ENCODE data around the gene CLPX.
"Not testable (repeated sequence)": the region's sequence is repeated elsewhere in the genome, so short reads cannot be mapped to it uniquely, and the experiment has no call there.

CLPX gene

GRCh38 chr15:65137089-65137488 lies 48.1 kb downstream of the CLPX start:
- not testable (repeated sequence) for H4K91ac ChIP-seq (ENCODE audit: low read depth, low read length); H3K18ac ChIP-seq (ENCODE audit: low read length); H3K4me2 ChIP-seq (ENCODE audit: low read length); H3K79me2 ChIP-seq (ENCODE audit: control insufficient read depth, insufficient read depth, low read length, poor library complexity); H3K4me1 ChIP-seq (ENCODE audit: control insufficient read depth in 1 of 2, insufficient read depth in 2 of 2, low read length in 2 of 2); H2AK5ac ChIP-seq (ENCODE audit: low read length); H3K14ac ChIP-seq (ENCODE audit: low read length); H2BK120ac ChIP-seq (ENCODE audit: insufficient read depth, low read length, poor library complexity); H4K12ac ChIP-seq (ENCODE audit: low read depth, low read length); H3K27me3 ChIP-seq (ENCODE audit: insufficient read depth, low read length); DNase-seq; H2BK12ac ChIP-seq (ENCODE audit: low read length); H3K9ac ChIP-seq (ENCODE audit: low read length); H2AFZ ChIP-seq (ENCODE audit: insufficient read depth, low read length, poor library complexity); H3K4ac ChIP-seq (ENCODE audit: low read depth, low read length); H3K23ac ChIP-seq (ENCODE audit: low read length); H3K79me1 ChIP-seq (ENCODE audit: low read length); H3K4me3 ChIP-seq (ENCODE audit: low read depth, low read length); H3K27ac ChIP-seq (ENCODE audit: low read depth, low read length); H3K36me3 ChIP-seq (ENCODE audit: control insufficient read depth in 1 of 2, insufficient read depth in 2 of 2, low read length in 2 of 2); H4K8ac ChIP-seq (ENCODE audit: low read depth, low read length); H2BK5ac ChIP-seq (ENCODE audit: low read depth, low read length, poor library complexity); H3K9me3 ChIP-seq (ENCODE audit: insufficient read depth, low read depth, low read length)
- WGBS (ENCODE audit: extremely low coverage, insufficient coverage, insufficient read length): no CpG with 5 or more reads among the region's 7 CpGs

- H3K9me3 ChIP-seq (ENCODE audit: insufficient read depth, low read depth, low read length): peaks cover 4% of the 10 kb centered on the region
- peak overlapping the region; percentile 28 for H4K91ac ChIP-seq (ENCODE audit: low read depth, low read length)
- H3K4me1 ChIP-seq (ENCODE audit: control insufficient read depth in 1 of 2, insufficient read depth in 2 of 2, low read length in 2 of 2): peaks cover 3 to 4% of the 10 kb centered on the region in 2 experiments
- H2AK5ac ChIP-seq (ENCODE audit: low read length): no peak overlapping the region
- DNase-seq: no peak
- H3K4me3 ChIP-seq (ENCODE audit: low read depth, low read length): no peak overlapping the region
- H3K14ac ChIP-seq (ENCODE audit: low read length): no peak overlapping the region
- H3K79me2 ChIP-seq (ENCODE audit: control insufficient read depth, insufficient read depth, low read length, poor library complexity): peaks cover 6% of the 10 kb centered on the region
- H2BK120ac ChIP-seq (ENCODE audit: insufficient read depth, low read length, poor library complexity): no peak overlapping the region
- no peak overlapping the region for H2AFZ ChIP-seq (ENCODE audit: insufficient read depth, low read length, poor library complexity)
- H3K79me1 ChIP-seq (ENCODE audit: low read length): no peaks in the 10 kb centered on the region
- no peak overlapping the region for H3K9ac ChIP-seq (ENCODE audit: low read length)
- WGBS (ENCODE audit: extremely low coverage, insufficient coverage, insufficient read length): no CpG with 5 or more reads among the region's 8 CpGs
- H3K27me3 ChIP-seq (ENCODE audit: insufficient read depth, low read length): no peaks in the 10 kb centered on the region
- H3K18ac ChIP-seq (ENCODE audit: low read length): no peak overlapping the region
- H3K4me2 ChIP-seq (ENCODE audit: low read length): no peak overlapping the region
- no peaks in the 10 kb centered on the region for H3K36me3 ChIP-seq (ENCODE audit: control insufficient read depth in 1 of 2, insufficient read depth in 2 of 2, low read length in 2 of 2)
- H4K8ac ChIP-seq (ENCODE audit: low read depth, low read length): peak overlapping the region; percentile 94
- no peak overlapping the region for H3K4ac ChIP-seq (ENCODE audit: low read depth, low read length)
- no peak overlapping the region for H3K27ac ChIP-seq (ENCODE audit: low read depth, low read length)
- H2BK5ac ChIP-seq (ENCODE audit: low read depth, low read length, poor library complexity): no peak overlapping the region
- H4K12ac ChIP-seq (ENCODE audit: low read depth, low read length): no peak overlapping the region
- no peak overlapping the region for H3K23ac ChIP-seq (ENCODE audit: low read length)
- no peak overlapping the region for H2BK12ac ChIP-seq (ENCODE audit: low read length)
These were observed 50.6 kb downstream of the CLPX start for GRCh38 chr15:65134538-65134937.

- WGBS (ENCODE audit: extremely low coverage, insufficient coverage, insufficient read length): no CpG with 5 or more reads among the region's 45 CpGs
- Histone ChIP-seq H3K4me2 (ENCODE audit: low read length) (peak within 1 kb of the TSS; percentile 67), H3K4me1 (ENCODE audit: control insufficient read depth in 1 of 2, insufficient read depth in 2 of 2, low read length in 2 of 2) (peaks cover 3 to 4% of the 10 kb centered on the region in 2 experiments), H2BK120ac (ENCODE audit: insufficient read depth, low read length, poor library complexity) (no peak within 1 kb of the TSS), H3K14ac (ENCODE audit: low read length) (peak within 1 kb of the TSS; percentile 66), H3K4me3 (ENCODE audit: low read depth, low read length) (peak within 1 kb of the TSS; percentile 94), H2AK5ac (ENCODE audit: low read length) (no peak within 1 kb of the TSS), H3K36me3 (ENCODE audit: control insufficient read depth in 1 of 2, insufficient read depth in 2 of 2, low read length in 2 of 2) (peaks cover under 1 to 8% of the 10 kb centered on the region in 2 experiments), H3K18ac (ENCODE audit: low read length) (peak within 1 kb of the TSS; percentile 60), H3K79me1 (ENCODE audit: low read length) (no peaks in the 10 kb centered on the region), H3K27ac (ENCODE audit: low read depth, low read length) (peak within 1 kb of the TSS; percentile 14), H3K27me3 (ENCODE audit: insufficient read depth, low read length) (no peaks in the 10 kb centered on the region), H2BK12ac (ENCODE audit: low read length) (no peak within 1 kb of the TSS), H3K9me3 (ENCODE audit: insufficient read depth, low read depth, low read length) (peaks cover 4% of the 10 kb centered on the region), H4K12ac (ENCODE audit: low read depth, low read length) (peak within 1 kb of the TSS; percentile 59), H3K9ac (ENCODE audit: low read length) (peak within 1 kb of the TSS; percentile 87), H4K91ac (ENCODE audit: low read depth, low read length) (peak within 1 kb of the TSS; percentile 51), H2AFZ (ENCODE audit: insufficient read depth, low read length, poor library complexity) (peak within 1 kb of the TSS; percentile 83), H3K79me2 (ENCODE audit: control insufficient read depth, insufficient read depth, low read length, poor library complexity) (peaks cover 6% of the 10 kb centered on the region), H4K8ac (ENCODE audit: low read depth, low read length) (peak within 1 kb of the TSS; percentile 94), H3K23ac (ENCODE audit: low read length) (no peak within 1 kb of the TSS), H3K4ac (ENCODE audit: low read depth, low read length) (no peak within 1 kb of the TSS), H2BK5ac (ENCODE audit: low read depth, low read length, poor library complexity) (no peak within 1 kb of the TSS)
- DNase-seq: peak; percentile 91
These were observed 51.5 kb downstream of the CLPX start, which contains the start of gene PDCD7 for GRCh38 chr15:65133548-65134200. Gene PDCD7, minus strand, starts transcription at chr15:65133808. Its CDS starts 27 bp downstream, at chr15:65133781.

- no CpG with 5 or more reads among the region's 93 CpGs for WGBS (ENCODE audit: extremely low coverage, insufficient coverage, insufficient read length)
- Histone ChIP-seq H3K4ac (ENCODE audit: low read depth, low read length) (no peak overlapping the region), H4K12ac (ENCODE audit: low read depth, low read length) (peak overlapping the region; percentile 59), H3K4me3 (ENCODE audit: low read depth, low read length) (peak overlapping the region; percentile 94), H3K36me3 (ENCODE audit: control insufficient read depth in 1 of 2, insufficient read depth in 2 of 2, low read length in 2 of 2) (peaks cover 2 to 15% of the 10 kb centered on the region in 2 experiments), H3K27me3 (ENCODE audit: insufficient read depth, low read length) (no peaks in the 10 kb centered on the region), H4K91ac (ENCODE audit: low read depth, low read length) (peak overlapping the region; percentile 51), H2BK5ac (ENCODE audit: low read depth, low read length, poor library complexity) (no peak overlapping the region), H3K27ac (ENCODE audit: low read depth, low read length) (peak overlapping the region; percentile 14), H3K79me2 (ENCODE audit: control insufficient read depth, insufficient read depth, low read length, poor library complexity) (peaks cover 6% of the 10 kb centered on the region), H3K4me1 (ENCODE audit: control insufficient read depth in 1 of 2, insufficient read depth in 2 of 2, low read length in 2 of 2) (peaks cover 3 to 4% of the 10 kb centered on the region in 2 experiments), H3K9ac (ENCODE audit: low read length) (peak overlapping the region; percentile 87), H3K79me1 (ENCODE audit: low read length) (no peaks in the 10 kb centered on the region), H2AFZ (ENCODE audit: insufficient read depth, low read length, poor library complexity) (peak overlapping the region; percentile 71), H2AK5ac (ENCODE audit: low read length) (no peak overlapping the region), H4K8ac (ENCODE audit: low read depth, low read length) (peak overlapping the region; percentile 77), H2BK120ac (ENCODE audit: insufficient read depth, low read length, poor library complexity) (no peak overlapping the region), H3K14ac (ENCODE audit: low read length) (peak overlapping the region; percentile 66), H3K23ac (ENCODE audit: low read length) (no peak overlapping the region), H2BK12ac (ENCODE audit: low read length) (no peak overlapping the region), H3K4me2 (ENCODE audit: low read length) (peak overlapping the region; percentile 67), H3K18ac (ENCODE audit: low read length) (peak overlapping the region; percentile 60), H3K9me3 (ENCODE audit: insufficient read depth, low read depth, low read length) (peaks cover 4% of the 10 kb centered on the region)
- DNase-seq: peak; percentile 43 to 52
These were observed 52.1 kb downstream of the CLPX start for GRCh38 chr15:65132878-65133547.
